OCI-LY3 (cell line): ENCODE results near the gene PAK5.

ENCODE experiments used
- H2AFZ ChIP-seq: fragments of 200-600, 300-600 bp; shearing (Covaris generic); 2 replicates; pipeline ENCODE4 v1.6.0; 2014; ENCODE audit warnings: antibody characterized with exemption, low read depth, low read length
- H3K27ac ChIP-seq: fragments of 200-600, 300-600 bp; sonication (generic); 2 replicates; pipeline ENCODE4 v1.5.1; 2014; ENCODE audit warnings: mild to moderate bottlenecking, low read length, moderate library complexity, mixed read lengths
- H3K27me3 ChIP-seq: fragments of 200-600, 300-600 bp; sonication (generic); 2 replicates; pipeline ENCODE4 v1.6.1; 2014; ENCODE audit warnings: low read depth, low read length, mixed read lengths
- H3K36me3 ChIP-seq: fragments of 200-600, 300-600 bp; sonication (generic); replicated peaks from 2 replicates; pipeline ENCODE3; 2014; ENCODE audit warnings: low read depth, low read length, mixed read lengths
- H3K4me1 ChIP-seq: fragments of 300-600, 200-600 bp; sonication (generic); 2 replicates; pipeline ENCODE4 v1.6.1; 2014; ENCODE audit warnings: low read length, mixed read lengths
- H3K4me2 ChIP-seq: fragments of 200-600, 300-600 bp; sonication (generic); 2 replicates; pipeline ENCODE4 v1.6.1; 2014; ENCODE audit warnings: low read length, mixed read lengths
- H3K4me3 ChIP-seq: fragments of 300-600, 200-600 bp; sonication (generic); 2 replicates; pipeline ENCODE4 v1.5.1; 2014; ENCODE audit warnings: antibody characterized with exemption, mild to moderate bottlenecking, low read length, moderate library complexity
- H3K79me2 ChIP-seq: fragments of 300-600, 200-600 bp; shearing (Covaris generic); 2 replicates; pipeline ENCODE4 v1.6.1; 2014; ENCODE audit warnings: mild to moderate bottlenecking, low read length, mixed read lengths
- H3K9ac ChIP-seq: fragments of 300-600, 200-600 bp; shearing (Covaris generic); 2 replicates; pipeline ENCODE4 v1.6.0; 2014; ENCODE audit warnings: mild to moderate bottlenecking, low read length, moderate library complexity
- H3K9me3 ChIP-seq: fragments of 200-600, 300-600 bp; shearing (Covaris generic); 2 replicates; pipeline ENCODE4 v1.6.1; 2014; ENCODE audit warnings: low read length, mixed read lengths; ENCODE audit not compliant: insufficient read depth
- H4K20me1 ChIP-seq: fragments of 200-600, 300-600 bp; sonication (generic); 2 replicates; pipeline ENCODE4 v1.6.1; 2016; ENCODE audit warnings: low read length, mixed read lengths; ENCODE audit not compliant: insufficient read depth
- CTCF ChIP-seq: fragments of 200-600, 300-600 bp; sonication (generic); IDR thresholded peaks from 2 replicates; pipeline ENCODE4 v1.5.1; 2014; ENCODE audit warnings: antibody characterized with exemption, low read length, low read depth
- EZH2phosphoT487 ChIP-seq: fragments of 200-600 bp; shearing (Covaris generic); IDR thresholded peaks from 2 replicates; pipeline ENCODE4 v1.6.1; 2018; ENCODE audit warnings: antibody characterized with exemption, mixed run types, low read depth

Gene PAK5

GRCh38 chr20:9495701-9496100 is 343.2 kb downstream of the PAK5 start:
- Histone ChIP-seq H3K9me3 (no peaks in the 10 kb centered on the region), H3K27ac (no peak overlapping the region), H3K79me2 (no peaks in the 10 kb centered on the region), H3K36me3 (no peaks in the 10 kb centered on the region), H2AFZ (no peak overlapping the region), H3K4me3 (no peak overlapping the region), H3K4me2 (no peak overlapping the region), H3K4me1 (peaks cover 7% of the 10 kb centered on the region), H3K27me3 (peaks cover 6% of the 10 kb centered on the region; the same call in 1 of the 2 replicates), H4K20me1 (no peaks in the 10 kb centered on the region), H3K9ac (no peak overlapping the region)
- TF ChIP-seq CTCF, result no peak
- no peak for TF ChIP-seq EZH2phosphoT487

DNA sequence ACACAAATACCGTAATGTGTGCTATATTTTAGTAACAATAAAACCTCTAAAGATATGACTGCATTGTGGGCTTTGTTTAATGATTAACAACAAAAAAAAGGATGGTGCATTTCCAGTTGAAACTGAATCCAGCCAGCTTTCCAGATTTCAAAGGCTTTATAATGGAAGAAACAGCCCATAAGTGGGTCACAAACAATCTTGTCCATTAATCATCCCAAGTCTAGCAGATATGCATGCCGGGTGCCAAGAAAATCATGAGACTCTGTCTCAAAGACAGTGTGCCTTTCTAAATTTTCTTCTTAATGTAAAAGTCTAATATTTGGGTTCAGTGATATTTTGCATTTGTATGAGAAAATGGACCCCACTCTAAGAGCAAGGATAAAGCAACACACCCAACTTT is 345.1 kb downstream of the PAK5 start:
- peaks cover 19% of the 10 kb centered on the region for H3K27me3 ChIP-seq

DNA sequence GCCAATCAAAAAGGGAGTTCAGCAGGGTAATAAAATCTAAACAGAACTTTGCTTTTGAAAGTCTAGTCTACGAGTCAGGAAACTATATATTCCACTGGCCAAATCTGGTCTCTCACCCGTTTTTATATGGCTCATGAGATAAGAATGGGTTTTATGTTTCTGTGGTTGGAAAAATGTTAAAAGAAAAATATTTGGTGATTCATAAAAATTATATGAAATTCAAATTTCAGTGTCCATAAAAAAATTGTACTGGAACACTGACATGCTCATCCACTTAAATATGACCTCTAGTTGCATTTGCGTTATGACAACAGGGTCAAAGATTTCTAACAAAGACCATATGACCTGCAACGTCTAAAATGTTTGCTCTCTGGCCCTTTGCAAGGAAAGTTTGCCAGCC is 346.8 kb downstream of the PAK5 start:
- Histone ChIP-seq H3K27me3 (peaks cover 19% of the 10 kb centered on the region), H3K4me1 (0 out of 2 replicates have a peak, but pooled peaks cover 4% of the 10 kb centered on the region), H2AFZ (no peak overlapping the region), H3K36me3 (no peaks in the 10 kb centered on the region), H4K20me1 (no peaks in the 10 kb centered on the region), H3K4me2 (no peak overlapping the region), H3K79me2 (no peaks in the 10 kb centered on the region), H3K9ac (no peak overlapping the region), H3K9me3 (no peaks in the 10 kb centered on the region; the same call in 1 of the 2 replicates), H3K4me3 (no peak overlapping the region), H3K27ac (no peak overlapping the region)
- no peak for TF ChIP-seq CTCF
- no peak for TF ChIP-seq EZH2phosphoT487

More for the DNA sequence above, 345.1 kb downstream of the PAK5 start:
- Histone ChIP-seq H3K27ac (no peak overlapping the region), H3K4me3 (no peak overlapping the region), H3K79me2 (no peaks in the 10 kb centered on the region), H3K36me3 (no peaks in the 10 kb centered on the region), H3K9me3 (no peaks in the 10 kb centered on the region; the same call in 1 of the 2 replicates), H3K4me1 (0 out of 2 replicates have a peak, but pooled peaks cover 4% of the 10 kb centered on the region), H3K9ac (no peak overlapping the region), H3K4me2 (no peak overlapping the region), H4K20me1 (no peaks in the 10 kb centered on the region), H2AFZ (no peak overlapping the region)
- no peak for TF ChIP-seq EZH2phosphoT487
- no peak for TF ChIP-seq CTCF

GRCh38 chr20:9491324-9491723 is 347.6 kb downstream of the PAK5 start:
- H3K27me3 ChIP-seq, result peaks cover 19% of the 10 kb centered on the region

More at GRCh38 chr20:9491324-9491723, 347.6 kb downstream of the PAK5 start:
- no peak overlapping the region for H3K9ac ChIP-seq
- no peak for TF ChIP-seq CTCF
- TF ChIP-seq EZH2phosphoT487, result no peak
- H4K20me1 ChIP-seq, result no peaks in the 10 kb centered on the region
- H3K36me3 ChIP-seq, result no peaks in the 10 kb centered on the region
- no peaks in the 10 kb centered on the region; the same call in 1 of the 2 replicates for H3K9me3 ChIP-seq
- H3K4me2 ChIP-seq, result no peak overlapping the region
- H3K27ac ChIP-seq, result no peak overlapping the region
- no peaks in the 10 kb centered on the region for H3K79me2 ChIP-seq
- no peak overlapping the region for H2AFZ ChIP-seq
- H3K4me3 ChIP-seq, result no peak overlapping the region
- H3K4me1 ChIP-seq, result 0 out of 2 replicates have a peak, but pooled peaks cover 4% of the 10 kb centered on the region
